HG02759 (cell line): ENCODE results near the gene CNTN1.

ENCODE experiments used
- ATAC-seq: cut with Tn5 transposase; IDR thresholded peaks from one replicate; pipeline ENCODE4 v1.9.1; 2021; ENCODE audit warnings: mild to moderate bottlenecking, moderate library complexity; ENCODE audit not compliant: unreplicated experiment

CNTN1 gene

DNA sequence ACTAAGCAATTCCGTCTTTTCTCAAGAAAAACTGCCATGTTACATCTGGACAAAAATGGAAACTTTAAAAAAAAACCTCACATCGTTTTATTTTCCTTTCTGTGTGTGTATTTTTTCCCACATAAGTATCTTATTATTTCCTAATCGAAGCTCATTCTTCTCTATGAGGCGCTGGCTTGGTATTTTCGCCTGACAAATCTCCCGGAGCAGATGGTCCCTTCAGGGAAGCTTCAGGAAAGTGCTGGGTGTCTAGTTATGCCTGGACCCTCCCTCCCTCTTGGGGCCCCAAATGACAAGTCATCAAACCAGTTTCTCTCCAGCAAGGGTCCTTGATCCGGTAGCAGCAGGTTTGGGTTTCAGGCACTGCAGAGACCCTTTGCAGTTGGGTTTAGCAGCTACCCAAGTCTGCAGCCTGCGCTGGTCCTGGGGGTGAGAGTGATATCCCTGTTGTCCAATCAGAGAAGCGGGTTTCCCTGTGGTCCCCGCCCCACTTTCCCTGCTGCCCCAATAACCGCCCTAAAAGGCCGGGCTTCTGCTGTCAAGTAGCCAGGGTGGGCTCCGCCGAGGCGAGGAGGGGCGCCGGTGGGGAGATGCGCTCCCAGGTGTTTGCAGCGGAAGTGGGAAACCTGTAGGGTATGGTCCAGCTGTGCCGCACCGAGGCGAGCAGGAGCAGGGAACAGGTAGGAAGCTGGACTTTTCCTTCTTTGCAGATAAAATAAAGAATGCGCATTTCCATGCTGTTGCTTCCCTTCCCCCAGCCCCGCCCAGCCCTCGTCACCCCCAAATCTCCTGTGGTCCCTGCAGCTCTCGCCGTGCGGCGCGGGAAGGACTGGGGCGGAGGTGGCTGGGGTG lies at the start of gene CNTN1:
Gene CNTN1 (plus strand): TSS at position 527 of the 852 bp plus-strand sequence.
- peak; percentile 79 for ATAC-seq

- no peak for ATAC-seq
These were observed 48.7 kb upstream of the CNTN1 start for GRCh38 chr12:40643506-40643905.

DNA sequence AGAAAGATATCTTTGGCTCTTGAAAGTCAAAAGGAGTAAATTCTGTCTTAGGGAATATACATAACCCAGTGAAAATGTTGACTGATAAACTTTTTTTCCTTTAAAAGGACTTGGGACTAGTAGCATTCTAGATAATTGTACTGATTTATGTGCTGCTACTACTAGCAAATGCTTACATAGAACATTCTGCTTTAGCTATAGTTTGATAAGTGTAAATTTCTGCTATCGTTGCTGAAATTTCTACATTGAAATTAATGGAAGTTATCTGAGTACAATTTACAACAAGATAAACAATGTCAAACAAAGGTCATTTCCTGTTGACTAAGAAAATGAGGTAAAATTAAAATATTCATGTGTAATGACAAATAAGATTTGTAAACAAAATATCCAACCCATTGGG lies 48.3 kb upstream of the CNTN1 start:
- no peak for ATAC-seq

- no peak for ATAC-seq
These were observed 47.5 kb upstream of the CNTN1 start for GRCh38 chr12:40644708-40645107.

GRCh38 chr12:40645361-40645760 lies 46.9 kb upstream of the CNTN1 start:
- ATAC-seq, result no peak

DNA sequence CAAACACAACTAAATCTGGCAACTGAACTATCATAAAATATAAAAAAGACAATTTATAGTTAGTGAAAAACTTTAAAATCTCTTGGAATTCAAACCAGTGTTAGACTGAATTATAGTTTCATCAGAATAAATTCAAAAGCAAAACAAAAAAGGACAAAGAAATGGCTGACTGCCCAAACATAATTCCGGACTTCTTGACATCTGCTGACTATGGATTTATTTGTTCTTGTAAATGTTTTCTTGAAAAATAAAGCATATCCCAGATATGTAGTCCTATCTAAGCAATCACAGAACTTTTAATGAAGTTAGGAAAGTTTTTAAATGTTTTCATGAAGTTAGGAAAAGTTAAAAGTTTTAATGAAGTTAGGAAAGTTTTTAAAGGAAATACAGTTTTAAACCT lies 45.8 kb upstream of the CNTN1 start:
- ATAC-seq, result no peak

DNA sequence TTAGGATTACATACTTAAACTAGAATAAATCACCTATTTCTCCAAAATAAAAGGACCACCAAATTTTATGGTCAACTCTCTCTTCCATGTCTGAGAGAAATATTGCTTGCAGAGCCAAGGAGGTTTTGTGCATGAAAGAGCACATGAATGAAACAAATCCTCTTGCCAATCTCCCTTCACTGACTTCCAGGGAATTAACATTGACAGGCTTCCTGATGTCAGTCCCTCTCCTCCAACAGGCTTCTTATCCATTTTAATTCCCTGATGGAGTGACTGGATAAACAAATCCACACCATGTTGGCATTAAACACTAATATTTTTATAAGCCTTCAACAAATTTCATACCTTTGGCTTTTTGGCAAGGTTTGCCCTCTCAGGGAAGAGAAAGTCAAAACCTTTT lies 45.3 kb upstream of the CNTN1 start:
- ATAC-seq, result no peak

DNA sequence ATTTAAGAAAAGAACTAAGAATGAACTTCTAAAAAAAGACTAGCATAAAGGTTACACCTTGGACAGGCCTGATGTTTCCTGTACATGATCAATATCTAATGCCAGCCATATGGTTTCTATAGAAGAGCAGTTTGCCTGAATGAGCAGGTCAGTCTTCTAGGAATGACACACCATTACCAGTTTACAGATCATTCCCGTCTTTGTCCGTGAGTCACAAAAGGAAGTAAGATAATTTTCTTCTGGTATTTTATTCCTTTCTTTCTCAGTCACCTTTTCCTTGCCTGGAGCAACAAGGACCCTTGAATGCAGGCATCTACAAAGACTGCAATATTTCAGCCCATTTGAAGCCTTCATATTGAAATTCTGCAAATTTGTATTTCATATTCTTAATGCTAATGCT lies 44.6 kb upstream of the CNTN1 start:
- ATAC-seq, result no peak

GRCh38 chr12:40648519-40648918 lies 43.7 kb upstream of the CNTN1 start:
- ATAC-seq, result no peak

GRCh38 chr12:40650038-40650704 lies 42.1 kb upstream of the CNTN1 start:
- ATAC-seq, result no peak

GRCh38 chr12:40655451-40655850 lies 36.8 kb upstream of the CNTN1 start:
- no peak for ATAC-seq

DNA sequence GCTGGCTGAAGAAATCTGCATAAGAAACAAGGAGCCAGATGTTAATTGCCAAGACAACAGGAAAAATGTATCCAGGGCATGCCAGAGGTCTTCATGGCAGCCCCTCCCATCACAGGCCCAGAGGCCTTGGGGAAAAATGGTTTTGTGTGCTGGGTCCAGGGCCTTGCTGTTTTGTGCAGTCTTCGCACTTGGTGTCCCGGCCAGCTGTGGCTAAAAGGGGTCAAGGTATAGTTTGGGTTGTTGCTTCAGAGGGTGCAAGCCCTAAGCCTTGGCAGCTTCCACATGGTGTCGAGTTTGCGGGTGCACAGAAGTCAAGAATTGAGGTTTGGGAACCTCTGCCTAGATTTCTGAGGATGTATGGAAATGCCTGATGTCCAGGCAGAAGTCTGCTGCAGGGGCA lies 29.9 kb upstream of the CNTN1 start:
- ATAC-seq, result no peak

- ATAC-seq, result no peak
These were observed 28.5 kb upstream of the CNTN1 start for GRCh38 chr12:40663781-40664180.

GRCh38 chr12:40668099-40668529 lies 24.1 kb upstream of the CNTN1 start:
- ATAC-seq, result no peak

GRCh38 chr12:40672741-40673271 lies 19.4 kb upstream of the CNTN1 start:
- no peak for ATAC-seq

- ATAC-seq, result no peak
These were observed 11.1 kb upstream of the CNTN1 start for GRCh38 chr12:40681148-40681547.

- no peak for ATAC-seq
These were observed 7.3 kb upstream of the CNTN1 start for GRCh38 chr12:40684986-40685385.

DNA sequence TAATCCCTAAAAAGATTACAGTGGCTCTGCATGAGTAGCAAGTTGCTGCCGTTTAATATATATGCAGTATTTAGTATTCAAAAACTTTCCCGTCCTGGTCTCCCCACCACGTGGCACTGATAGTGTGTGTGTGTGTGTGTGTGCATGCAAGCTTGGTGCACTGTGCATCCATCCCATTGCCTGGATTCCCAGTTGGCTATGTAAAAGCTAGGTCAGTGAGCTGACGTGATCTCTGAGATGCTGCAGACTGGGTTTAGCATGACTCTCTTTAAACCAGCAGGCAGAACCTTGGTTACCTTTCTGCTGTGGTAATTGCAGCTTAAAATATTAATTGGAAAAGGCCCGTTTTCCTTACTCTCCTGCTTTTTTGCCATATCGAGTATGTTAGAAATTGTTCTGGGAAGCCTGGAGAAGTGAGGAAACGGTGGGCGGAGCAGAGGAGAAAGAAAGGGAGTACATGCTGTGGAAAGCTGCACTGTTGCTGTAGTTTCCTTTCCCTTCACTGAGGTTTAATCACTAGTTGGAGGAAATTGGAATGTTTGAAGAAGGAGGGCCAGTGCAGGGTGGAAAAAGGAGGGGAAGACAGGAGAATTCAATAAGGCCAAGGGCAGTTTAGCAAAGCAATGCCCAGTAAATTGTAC lies 4.0 kb upstream of the CNTN1 start:
- no peak for ATAC-seq

- ATAC-seq, result no peak
These were observed 2.7 kb upstream of the CNTN1 start for GRCh38 chr12:40689576-40689975.

DNA sequence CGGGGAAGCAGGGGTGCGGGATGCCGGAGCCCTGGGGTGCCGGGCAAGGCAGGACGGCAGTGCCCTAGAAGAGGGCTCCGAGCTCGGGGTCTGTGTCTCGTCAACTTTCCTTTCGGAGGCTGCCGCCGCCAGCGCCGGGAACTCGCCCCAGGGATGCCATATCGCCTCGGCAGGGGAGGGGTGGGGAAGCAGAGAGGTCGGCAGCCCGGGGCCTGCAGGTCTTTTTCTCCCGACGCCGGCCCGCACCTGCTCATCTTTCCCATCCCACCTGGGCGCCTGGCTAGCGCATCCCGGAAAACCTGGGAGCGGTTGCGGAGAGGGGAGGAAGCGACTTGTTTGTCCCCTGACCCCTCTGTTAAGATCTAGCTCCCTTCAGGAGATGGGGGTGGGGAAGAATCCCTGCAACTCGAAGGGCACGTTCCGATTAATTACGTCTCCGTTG lies 547 bp downstream of the CNTN1 start:
- peak; percentile 26 for ATAC-seq

DNA sequence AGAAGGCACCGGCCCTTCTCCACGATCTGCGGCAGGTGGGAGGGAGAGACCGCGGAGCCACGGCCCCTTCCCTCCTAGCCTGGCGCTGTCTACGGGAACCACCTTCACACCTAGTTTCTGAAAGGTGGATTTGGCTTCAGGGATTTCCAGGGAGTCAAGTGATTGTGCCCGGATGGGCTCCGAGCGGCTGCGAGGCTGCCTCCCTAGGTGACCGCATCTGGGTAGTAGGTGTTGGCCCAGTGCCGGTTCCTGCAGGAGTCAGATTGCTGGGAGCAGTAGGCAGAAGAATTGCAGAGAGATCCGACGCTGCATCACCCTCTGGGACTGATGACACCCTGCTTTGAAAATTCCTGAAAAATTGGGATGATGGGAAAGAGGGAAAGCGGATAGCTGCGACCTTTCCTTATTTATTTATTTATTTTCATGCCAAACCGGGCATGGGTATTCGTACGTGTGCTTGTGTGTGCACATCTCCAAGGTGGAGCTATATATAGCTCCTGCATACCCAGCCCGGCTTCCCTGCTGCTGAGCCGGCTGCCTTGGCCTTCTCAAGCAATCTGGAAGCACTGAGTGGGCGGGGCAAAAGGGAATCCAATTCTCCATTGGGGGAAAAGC lies 1.1 kb downstream of the CNTN1 start:
- ATAC-seq, result no peak
